Stimulated activated naive CD8-positive, alpha-beta T cell treated with anti-CD3 and anti-CD28 coated beads, Interleukin-15, Interleukin-2, amounts not matched to agents 100 ng/mL and 50 ng/mL, for 24 hours (primary cell): ENCODE data around the gene ANKRD36.
"Not testable (repeated sequence)": the region's sequence is repeated elsewhere in the genome, so short reads cannot be mapped to it uniquely, and the experiment has no call there.

ENCODE experiments used
- H3K27ac Mint-ChIP-seq: one replicate; pipeline ENCODE4 v1.8.0; 2021; ENCODE audit warnings: mild to moderate bottlenecking, mixed read lengths
- H3K27me3 Mint-ChIP-seq: one replicate; pipeline ENCODE4 v1.8.0; 2021; ENCODE audit warnings: mixed read lengths
- H3K36me3 Mint-ChIP-seq: one replicate; pipeline ENCODE4 v1.8.0; 2021; ENCODE audit warnings: low read depth, mixed read lengths
- H3K4me1 Mint-ChIP-seq: one replicate; pipeline ENCODE4 v1.8.0; 2021; ENCODE audit warnings: low read depth, mixed read lengths
- H3K4me3 Mint-ChIP-seq: one replicate; pipeline ENCODE4 v1.8.0; 2021; ENCODE audit warnings: mild to moderate bottlenecking, mixed read lengths
- H3K9me3 Mint-ChIP-seq: one replicate; pipeline ENCODE4 v1.8.0; 2021; ENCODE audit warnings: mixed read lengths

Gene ANKRD36

GRCh38 chr2:97113050-97113881 lies at the start of gene ANKRD36:
ANKRD36 (plus strand) TSS chr2:97113153; CDS start chr2:97113740, 587 bp downstream.
- not testable (repeated sequence) for H3K9me3 Mint-ChIP-seq, H3K27me3 Mint-ChIP-seq, H3K36me3 Mint-ChIP-seq
- peaks cover 10% of the 10 kb centered on the region for H3K4me1 Mint-ChIP-seq
- peak within 1 kb of the TSS; percentile 99 for H3K27ac Mint-ChIP-seq
- H3K4me3 Mint-ChIP-seq: peak within 1 kb of the TSS; percentile 99

GRCh38 chr2:97066030-97066429 lies 46.9 kb upstream of the ANKRD36 start:
- not testable (repeated sequence) for H3K9me3 Mint-ChIP-seq, H3K36me3 Mint-ChIP-seq

GRCh38 chr2:97067279-97068004 lies 45.5 kb upstream of the ANKRD36 start:
- H3K9me3 Mint-ChIP-seq: no peaks in the 10 kb centered on the region
- H3K4me1 Mint-ChIP-seq: no peaks in the 10 kb centered on the region
- no peaks in the 10 kb centered on the region for H3K36me3 Mint-ChIP-seq
- no peak overlapping the region for H3K4me3 Mint-ChIP-seq
- H3K27me3 Mint-ChIP-seq: peaks cover 3% of the 10 kb centered on the region
- no peak overlapping the region for H3K27ac Mint-ChIP-seq

More at GRCh38 chr2:97066030-97066429, 46.9 kb upstream of the ANKRD36 start:
- H3K27me3 Mint-ChIP-seq, H3K4me3 Mint-ChIP-seq, H3K27ac Mint-ChIP-seq, H3K4me1 Mint-ChIP-seq: not testable (repeated sequence)

GRCh38 chr2:97068074-97068473 lies 44.9 kb upstream of the ANKRD36 start:
- Mint-ChIP-seq H3K36me3 (no peaks in the 10 kb centered on the region), H3K27ac (no peak overlapping the region), H3K27me3 (peaks cover 3% of the 10 kb centered on the region), H3K4me3 (no peak overlapping the region), H3K4me1 (no peaks in the 10 kb centered on the region), H3K9me3 (no peaks in the 10 kb centered on the region)

GRCh38 chr2:97068722-97069121 lies 44.2 kb upstream of the ANKRD36 start:
- not testable (repeated sequence) for H3K27me3 Mint-ChIP-seq, H3K36me3 Mint-ChIP-seq, H3K4me1 Mint-ChIP-seq, H3K4me3 Mint-ChIP-seq, H3K9me3 Mint-ChIP-seq, H3K27ac Mint-ChIP-seq

GRCh38 chr2:97070915-97071314 lies 42.0 kb upstream of the ANKRD36 start:
- not testable (repeated sequence) for H3K27me3 Mint-ChIP-seq, H3K36me3 Mint-ChIP-seq, H3K4me3 Mint-ChIP-seq, H3K4me1 Mint-ChIP-seq, H3K9me3 Mint-ChIP-seq, H3K27ac Mint-ChIP-seq

- not testable (repeated sequence) for H3K9me3 Mint-ChIP-seq, H3K27me3 Mint-ChIP-seq, H3K27ac Mint-ChIP-seq, H3K4me1 Mint-ChIP-seq, H3K36me3 Mint-ChIP-seq, H3K4me3 Mint-ChIP-seq
Observed at GRCh38 chr2:97077213-97077612, 35.7 kb upstream of the ANKRD36 start.

- not testable (repeated sequence) for H3K4me1 Mint-ChIP-seq, H3K9me3 Mint-ChIP-seq, H3K27ac Mint-ChIP-seq, H3K27me3 Mint-ChIP-seq, H3K36me3 Mint-ChIP-seq, H3K4me3 Mint-ChIP-seq
Observed at GRCh38 chr2:97080855-97081254, 32.1 kb upstream of the ANKRD36 start.

GRCh38 chr2:97082206-97082605 lies 30.7 kb upstream of the ANKRD36 start:
- H3K4me3 Mint-ChIP-seq, H3K27ac Mint-ChIP-seq, H3K9me3 Mint-ChIP-seq, H3K27me3 Mint-ChIP-seq, H3K4me1 Mint-ChIP-seq, H3K36me3 Mint-ChIP-seq: not testable (repeated sequence)

- H3K27ac Mint-ChIP-seq, H3K9me3 Mint-ChIP-seq, H3K36me3 Mint-ChIP-seq, H3K4me1 Mint-ChIP-seq, H3K27me3 Mint-ChIP-seq, H3K4me3 Mint-ChIP-seq: not testable (repeated sequence)
Observed at GRCh38 chr2:97083516-97083915, 29.4 kb upstream of the ANKRD36 start.

GRCh38 chr2:97085093-97085492 lies 27.9 kb upstream of the ANKRD36 start:
- not testable (repeated sequence) for H3K27me3 Mint-ChIP-seq, H3K9me3 Mint-ChIP-seq, H3K27ac Mint-ChIP-seq, H3K4me3 Mint-ChIP-seq, H3K4me1 Mint-ChIP-seq, H3K36me3 Mint-ChIP-seq

- H3K9me3 Mint-ChIP-seq, H3K36me3 Mint-ChIP-seq, H3K4me3 Mint-ChIP-seq, H3K27me3 Mint-ChIP-seq, H3K4me1 Mint-ChIP-seq, H3K27ac Mint-ChIP-seq: not testable (repeated sequence)
Observed at GRCh38 chr2:97088706-97089105, 24.2 kb upstream of the ANKRD36 start.

GRCh38 chr2:97092946-97093345 lies 20.0 kb upstream of the ANKRD36 start:
- not testable (repeated sequence) for H3K27ac Mint-ChIP-seq, H3K27me3 Mint-ChIP-seq, H3K36me3 Mint-ChIP-seq, H3K9me3 Mint-ChIP-seq, H3K4me3 Mint-ChIP-seq
- H3K4me1 Mint-ChIP-seq: peaks cover 12% of the 10 kb centered on the region

- not testable (repeated sequence) for H3K27me3 Mint-ChIP-seq, H3K27ac Mint-ChIP-seq, H3K9me3 Mint-ChIP-seq, H3K36me3 Mint-ChIP-seq
- H3K4me1 Mint-ChIP-seq: peaks cover 12% of the 10 kb centered on the region
- peak overlapping the region; percentile 60 for H3K4me3 Mint-ChIP-seq
Observed at GRCh38 chr2:97093983-97094771, 18.8 kb upstream of the ANKRD36 start.
